ENCODE measurements around the gene SLC12A3. TPM values are rescaled to one million over a fixed set of nuclear protein-coding genes. Genes with fewer than 3 reads are reported as not detected.
A peak's percentile ranks its signal among the peaks of the same experiment; 100 is the strongest.
"Not testable (repeated sequence)": the region's sequence is repeated elsewhere in the genome, so short reads cannot be mapped to it uniquely, and the experiment has no call there.

Gene SLC12A3
- total RNA-seq, 1 experiment from 2014 or later, result not detected

- DNase-seq (ENCODE audit: low read depth), result peak; percentile 63
Measured at GRCh38 chr16:56866955-56867830, 2.2 kb downstream of the SLC12A3 start.

GRCh38 chr16:56868175-56868574, 3.2 kb downstream of the SLC12A3 start:
- DNase-seq (ENCODE audit: low read depth), result no peak

GRCh38 chr16:56868766-56869165, 3.8 kb downstream of the SLC12A3 start:
- DNase-seq (ENCODE audit: low read depth), result not testable (repeated sequence)

- peak; percentile 52 for DNase-seq (ENCODE audit: low read depth)
Measured at GRCh38 chr16:56869513-56870275, 4.7 kb downstream of the SLC12A3 start.

GRCh38 chr16:56870276-56870888, 5.4 kb downstream of the SLC12A3 start:
- DNase-seq (ENCODE audit: low read depth), result no peak

- peak; percentile 92 for DNase-seq (ENCODE audit: low read depth)
Measured at GRCh38 chr16:56871172-56871593, 6.2 kb downstream of the SLC12A3 start.

GRCh38 chr16:56872863-56873391, 7.9 kb downstream of the SLC12A3 start:
- DNase-seq (ENCODE audit: low read depth), result peak; percentile 87

GRCh38 chr16:56874800-56875199, 9.8 kb downstream of the SLC12A3 start:
- DNase-seq (ENCODE audit: low read depth), result peak; percentile 90

- no peak for DNase-seq (ENCODE audit: low read depth)
Measured at GRCh38 chr16:56876048-56876447, 11.0 kb downstream of the SLC12A3 start.

- DNase-seq (ENCODE audit: low read depth), result no peak
Measured at GRCh38 chr16:56877486-56878182, 12.6 kb downstream of the SLC12A3 start.

- DNase-seq (ENCODE audit: low read depth), result no peak
Measured at GRCh38 chr16:56878282-56878854, 13.4 kb downstream of the SLC12A3 start.

GRCh38 chr16:56879276-56879675, 14.3 kb downstream of the SLC12A3 start:
- DNase-seq (ENCODE audit: low read depth), result no peak

GRCh38 chr16:56880176-56880575, 15.2 kb downstream of the SLC12A3 start:
- no peak for DNase-seq (ENCODE audit: low read depth)

GRCh38 chr16:56880685-56881084, 15.7 kb downstream of the SLC12A3 start:
- no peak for DNase-seq (ENCODE audit: low read depth)

- DNase-seq (ENCODE audit: low read depth), result no peak
Measured at GRCh38 chr16:56882077-56882800, 17.2 kb downstream of the SLC12A3 start.

GRCh38 chr16:56883586-56883985, 18.6 kb downstream of the SLC12A3 start:
- no peak for DNase-seq (ENCODE audit: low read depth)

GRCh38 chr16:56884026-56884582, 19.1 kb downstream of the SLC12A3 start:
- no peak for DNase-seq (ENCODE audit: low read depth)

- DNase-seq (ENCODE audit: low read depth), result not testable (repeated sequence)
Measured at GRCh38 chr16:56884929-56885328, 19.9 kb downstream of the SLC12A3 start.

GRCh38 chr16:56885446-56886162, 20.6 kb downstream of the SLC12A3 start:
- DNase-seq (ENCODE audit: low read depth), result no peak
